GM21447 (cell line): Measurements from ENCODE around the gene ABTB1.

Source experiments
- ATAC-seq: cut with Tn5 transposase; IDR thresholded peaks from one replicate; pipeline ENCODE4 v1.9.1; 2021; ENCODE audit not compliant: unreplicated experiment

Gene ABTB1

GRCh38 chr3:127672429-127673190, at the start of gene ABTB1:
Gene ABTB1, plus strand, starts transcription at chr3:127672952. Its CDS starts 74 bp downstream, at chr3:127673026.
- ATAC-seq = peak; percentile 64

DNA sequence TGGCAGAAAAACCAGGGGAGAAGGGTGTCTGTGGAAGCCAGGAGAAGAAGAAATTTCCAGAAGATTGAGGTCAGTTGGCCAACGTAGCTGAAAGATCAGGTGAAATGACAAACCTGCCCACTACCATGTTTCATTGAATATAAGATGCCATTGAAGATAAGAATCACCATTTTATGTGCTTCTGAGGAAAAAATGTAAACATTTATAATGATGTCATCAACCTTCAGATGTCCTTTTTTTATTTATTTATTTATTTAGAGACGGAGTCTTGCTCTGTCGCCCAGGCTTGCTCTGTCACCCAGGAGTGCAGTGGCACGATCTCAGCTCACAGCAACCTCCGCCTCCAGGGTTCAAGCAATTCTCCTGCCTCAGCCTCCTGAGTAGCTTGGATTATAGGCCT, 48.7 kb upstream of the ABTB1 start:
- no peak for ATAC-seq

DNA sequence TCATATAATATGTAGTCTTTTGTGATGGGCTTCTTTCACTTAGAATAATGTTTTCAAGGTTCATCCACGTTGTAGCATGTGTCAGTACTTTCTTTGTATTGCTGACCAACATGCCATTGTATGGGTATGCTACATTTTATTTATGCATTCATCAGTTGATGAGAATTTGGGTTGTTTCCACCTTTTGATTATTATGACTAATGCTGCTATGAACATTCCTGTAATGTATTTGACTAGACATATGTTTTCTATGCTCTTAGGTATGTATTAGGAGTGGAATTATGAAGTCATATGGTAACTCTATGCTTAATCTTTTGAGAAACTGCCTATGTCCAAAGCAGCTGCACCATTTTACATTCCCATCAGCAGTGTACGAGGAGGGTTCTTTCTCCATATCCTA, 46.9 kb upstream of the ABTB1 start:
- no peak for ATAC-seq

DNA sequence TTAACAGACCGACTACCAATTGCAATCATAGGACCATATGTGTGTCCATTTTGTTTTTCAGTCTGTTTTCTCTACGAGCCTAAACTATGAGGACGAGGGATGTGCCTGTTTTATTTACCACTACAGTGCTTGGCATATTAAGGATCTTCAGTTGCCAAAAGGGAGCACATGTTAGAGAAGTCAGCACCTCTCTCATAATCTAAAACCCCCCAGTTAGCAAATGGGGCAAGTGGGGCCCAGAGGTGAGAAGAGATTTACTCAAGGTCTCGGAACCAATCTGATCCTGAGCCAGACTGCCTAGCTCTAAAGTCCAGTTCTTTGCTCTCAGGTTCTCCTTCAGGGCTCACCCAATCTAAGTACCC, 44.3 kb upstream of the ABTB1 start:
- no peak for ATAC-seq

DNA sequence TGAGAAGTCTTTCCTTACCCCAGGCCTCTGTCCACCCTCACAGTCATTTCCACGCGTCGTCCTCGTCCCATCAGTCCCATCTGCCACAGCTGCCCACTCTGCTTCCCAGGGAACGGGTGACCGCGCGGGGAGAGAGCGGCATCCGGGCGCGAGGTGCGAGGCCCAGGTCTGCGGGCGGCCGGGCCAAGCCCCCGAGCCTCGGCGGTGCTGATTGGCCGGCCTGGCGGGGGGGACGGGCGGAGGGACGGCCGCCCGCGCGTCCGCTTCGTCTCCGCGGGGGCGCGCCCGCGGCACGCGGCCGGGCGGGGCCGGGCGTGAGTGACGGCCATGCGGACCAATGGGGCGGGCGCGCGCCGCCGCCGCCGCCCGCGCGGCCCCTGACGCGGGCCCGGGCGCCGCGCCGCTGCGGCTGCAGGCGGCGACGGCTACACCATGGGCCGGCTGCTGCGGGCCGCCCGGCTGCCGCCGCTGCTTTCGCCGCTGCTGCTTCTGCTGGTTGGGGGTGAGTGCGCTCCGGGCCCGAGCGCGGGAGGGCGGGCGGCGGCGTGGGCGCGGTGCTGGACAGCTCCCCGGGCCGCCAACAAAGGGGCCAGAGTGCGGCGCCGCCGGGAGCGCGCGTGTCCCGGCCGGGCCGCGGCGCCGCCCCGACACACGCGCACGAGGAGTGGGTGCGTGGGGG, 43.8 kb upstream of the ABTB1 start, which contains the start of gene PODXL2:
PODXL2 (plus strand) TSS at position 398 of the 679 bp plus-strand sequence; CDS start at position 433, 35 bp downstream.
- ATAC-seq = no peak

- ATAC-seq = no peak
Observed at GRCh38 chr3:127629467-127630403, 43.0 kb upstream of the ABTB1 start.

DNA sequence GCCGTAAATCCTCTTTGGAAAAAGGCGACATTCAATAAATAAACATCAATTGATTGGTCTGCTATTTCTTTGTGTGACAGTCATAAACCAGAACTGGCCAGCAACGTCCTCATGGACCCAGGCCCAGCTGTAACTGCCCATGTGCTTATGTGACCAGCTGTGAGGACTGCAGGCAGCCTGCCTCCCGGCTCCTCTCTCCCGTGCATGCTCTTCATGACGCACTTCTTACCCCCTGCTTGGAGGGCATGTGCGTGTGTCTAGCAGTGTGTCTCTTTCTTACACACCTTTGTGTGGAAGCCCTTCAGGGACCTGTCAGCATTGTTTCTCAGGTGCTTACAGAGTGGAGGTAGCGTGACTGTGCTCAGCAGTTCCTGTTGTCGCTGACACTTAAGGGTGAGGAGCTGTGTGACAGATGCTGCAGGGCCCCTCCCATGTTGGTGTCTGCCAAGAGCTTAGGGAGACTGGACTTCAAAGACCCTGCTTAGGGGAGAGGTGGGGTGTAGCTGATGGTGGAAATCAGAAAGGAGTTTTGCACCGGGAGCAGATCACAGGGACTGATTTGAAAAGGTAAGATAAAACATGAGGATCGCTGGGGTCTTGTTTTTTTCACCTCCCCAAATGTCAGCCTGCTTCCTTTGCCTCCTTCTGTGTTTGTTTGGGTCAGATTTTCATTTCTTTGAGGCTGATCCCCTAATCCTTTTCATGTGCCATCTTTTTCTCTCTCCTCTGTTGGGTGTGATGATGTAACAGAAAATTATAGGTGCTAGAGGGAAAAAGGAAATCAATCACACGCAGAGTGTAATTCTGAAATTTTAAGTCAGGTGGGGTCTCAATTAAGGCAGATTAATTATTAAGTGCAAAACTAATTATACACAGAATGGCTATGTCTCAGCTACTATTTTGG, 41.7 kb upstream of the ABTB1 start:
- ATAC-seq = no peak

- no peak for ATAC-seq
Observed at GRCh38 chr3:127632035-127632820, 40.5 kb upstream of the ABTB1 start.

- no peak for ATAC-seq
Observed at GRCh38 chr3:127634653-127635052, 38.1 kb upstream of the ABTB1 start.

- no peak for ATAC-seq
Observed at GRCh38 chr3:127637546-127637945, 35.2 kb upstream of the ABTB1 start.

DNA sequence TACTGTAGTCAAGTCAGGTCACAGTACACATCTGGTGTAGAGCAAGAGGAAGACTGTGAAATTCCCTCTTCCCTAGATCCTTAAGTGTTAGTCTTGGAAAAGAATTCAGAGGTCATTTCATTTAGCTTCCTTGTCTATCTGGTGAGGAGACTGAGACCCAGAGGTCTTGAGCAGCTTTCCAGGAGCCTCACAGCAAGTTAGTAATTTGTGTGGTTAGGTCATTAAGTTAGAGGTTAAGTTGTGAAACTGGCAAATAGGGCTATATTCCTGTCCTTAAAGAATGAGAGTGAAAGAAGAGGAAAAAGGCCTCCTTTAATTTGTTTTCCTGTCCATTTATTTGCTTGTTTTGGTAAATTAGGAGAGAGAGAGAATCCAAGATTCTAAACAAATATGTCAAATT, 34.8 kb upstream of the ABTB1 start:
- no peak for ATAC-seq

DNA sequence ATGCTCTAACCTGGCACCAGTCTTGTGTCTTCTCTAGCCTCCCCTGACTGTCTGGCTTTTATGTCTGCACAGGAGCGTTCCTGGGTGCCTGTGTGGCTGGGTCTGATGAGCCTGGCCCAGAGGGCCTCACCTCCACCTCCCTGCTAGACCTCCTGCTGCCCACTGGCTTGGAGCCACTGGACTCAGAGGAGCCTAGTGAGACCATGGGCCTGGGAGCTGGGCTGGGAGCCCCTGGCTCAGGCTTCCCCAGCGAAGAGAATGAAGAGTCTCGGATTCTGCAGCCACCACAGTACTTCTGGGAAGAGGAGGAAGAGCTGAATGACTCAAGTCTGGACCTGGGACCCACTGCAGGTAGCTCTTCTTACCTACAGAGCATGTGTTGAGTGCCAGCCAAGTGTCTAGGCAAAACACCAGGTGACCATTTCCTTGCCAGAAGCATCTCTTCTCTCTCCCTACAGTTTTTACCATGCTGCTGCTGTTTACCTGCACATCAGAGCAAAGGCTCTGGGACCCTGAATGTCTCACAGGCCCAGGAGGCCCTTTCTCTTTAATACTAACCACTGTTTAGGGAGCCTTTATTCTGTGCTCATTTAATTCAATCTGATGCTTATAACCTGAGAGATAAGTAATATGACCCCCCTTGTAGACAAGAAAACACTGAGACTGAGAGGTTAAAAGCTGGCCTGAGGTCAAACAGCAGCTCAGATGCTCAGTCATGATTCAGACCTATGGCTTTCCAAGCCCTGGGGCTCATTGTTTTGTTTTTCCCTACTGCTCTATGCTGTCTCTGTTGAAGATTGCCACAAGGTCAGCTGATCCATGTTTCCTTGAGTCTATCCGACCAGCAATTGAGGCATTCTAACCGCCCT, 33.3 kb upstream of the ABTB1 start:
- no peak for ATAC-seq

DNA sequence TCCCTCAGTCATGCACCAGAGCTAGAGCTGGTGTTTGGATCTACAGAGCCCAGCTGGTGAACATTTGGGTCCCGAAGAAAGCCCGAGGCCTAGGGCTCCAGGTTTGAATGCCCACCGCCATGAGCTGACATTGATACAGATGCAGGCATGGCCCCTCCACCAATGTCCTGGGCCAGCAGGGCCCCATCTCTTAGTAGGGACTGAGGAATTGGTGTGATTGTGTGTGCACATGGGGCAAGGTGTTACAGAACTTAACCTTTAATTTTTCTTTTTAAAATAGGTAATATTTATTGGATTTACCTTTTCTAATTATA, 32.8 kb upstream of the ABTB1 start:
- no peak for ATAC-seq

DNA sequence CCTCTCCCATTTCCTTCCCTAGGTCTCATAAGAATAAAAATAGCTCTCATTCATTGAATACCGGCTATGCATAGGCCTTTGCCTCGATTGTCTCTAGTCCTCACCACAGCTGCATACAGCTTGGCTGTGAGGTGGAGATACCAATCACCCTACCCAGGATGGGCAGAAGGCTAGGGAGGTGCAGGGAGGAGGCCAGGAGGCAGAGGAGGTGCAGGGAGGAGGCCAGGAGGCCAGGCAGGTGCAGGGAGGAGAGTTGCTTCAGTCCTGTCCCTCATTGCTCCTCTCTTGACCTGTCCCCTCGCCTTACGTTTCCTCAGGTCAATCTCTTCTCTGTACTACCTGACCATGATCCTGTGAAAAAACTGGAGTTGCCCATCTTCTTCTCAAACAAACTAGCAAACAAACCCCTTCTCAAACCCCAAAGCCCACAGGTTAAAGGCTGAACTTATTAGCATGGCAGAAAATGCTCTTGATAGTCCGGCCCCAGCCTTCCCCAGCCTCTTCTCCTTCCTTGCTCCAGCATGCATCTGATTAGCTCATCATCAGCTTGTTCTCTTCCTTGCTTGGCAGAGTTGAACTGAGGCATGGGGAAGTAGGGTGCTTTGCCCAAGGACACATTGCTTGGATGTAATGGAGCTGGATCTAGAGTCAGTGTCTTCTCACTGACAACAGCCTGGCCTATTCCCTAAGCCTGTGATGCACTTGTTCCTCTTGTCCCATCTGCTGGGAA, 27.9 kb upstream of the ABTB1 start:
- no peak for ATAC-seq

- no peak for ATAC-seq
Observed at GRCh38 chr3:127645371-127646015, 27.3 kb upstream of the ABTB1 start.

GRCh38 chr3:127646501-127647046, 26.2 kb upstream of the ABTB1 start:
- no peak for ATAC-seq

- no peak for ATAC-seq
Observed at GRCh38 chr3:127647166-127647844, 25.4 kb upstream of the ABTB1 start.
